K562 (cell line): ENCODE data around the gene TGFA. TPM values are rescaled to one million over a fixed set of nuclear protein-coding genes. Genes with fewer than 3 reads are reported as not detected.

Source experiments
- ATAC-seq: fragments of 200-7000 bp; cut with Tn5 transposase; 3 replicates; pipeline ENCODE4 v1.9.1; 2020; ENCODE audit warnings: moderate library complexity
- BruUV-seq: library from RNA; stranded (reverse); fragments of 400-500 nt; replicated peaks from 2 replicates; lab custom pipeline; 2021; lab: Mats Ljungman, UMichigan
- CTCF ChIA-PET: fragments of 300-600 bp; formaldehyde crosslinking; extraction: SDS; loops from one replicate; lab custom pipeline; 2021; ENCODE audit warnings: low intra/inter-chr PET ratio; lab: Yijun Ruan, JAX
- POLR2A ChIA-PET: fragments of 300-600, 350-650 bp; sonication (Branson Sonifier 250); formaldehyde crosslinking; extraction: SDS; loops from one replicate; lab custom pipeline; 2021; ENCODE audit warnings: antibody characterized with exemption, inconsistent platforms; lab: Yijun Ruan, JAX
- DNase-seq, 4 experiments: peaks; one replicate each; pipeline versions ENCODE4 v3.0.0 to v3.0.0-alpha.2; 2011 to 2018; ENCODE audit warnings: low spot score in 3 of 4, mixed read lengths in 3 of 4; ENCODE audit errors: extremely low read depth in 1 of 4
- FAIRE-seq: peaks from 2 replicates; lab custom pipeline; 2011; peaks lifted over from hg19 to GRCh38; lab: Jason Lieb, UNC
- H2AFZ ChIP-seq: 2 replicates; pipeline ENCODE4 v1.6.0; 2011; ENCODE audit warnings: low read depth, low read length, control low read depth, inconsistent platforms
- H3K27ac ChIP-seq: fragments of 200-600 bp; 3 replicates; pipeline ENCODE4 v1.8.0; 2011; ENCODE audit warnings: low read depth, mild to moderate bottlenecking, control low read depth, inconsistent platforms, low read length, moderate library complexity, mixed read lengths; ENCODE audit errors: extremely low read depth
- H3K27me3 ChIP-seq, 2 experiments: fragments of 300-600 bp in 1 of 2; 2 replicates in 1 of 2; 3 replicates in 1 of 2; pipeline versions ENCODE4 v1.6.0 to v1.8.0; 2011; ENCODE audit warnings: inconsistent platforms in 2 of 2, low read length in 2 of 2, mild to moderate bottlenecking in 1 of 2, mixed read lengths in 1 of 2, moderate library complexity in 1 of 2; ENCODE audit not compliant: control insufficient read depth in 2 of 2, insufficient read depth in 2 of 2
- H3K36me3 ChIP-seq: fragments of 300-600 bp; 3 replicates; pipeline ENCODE4 v1.8.0; 2011; ENCODE audit warnings: mild to moderate bottlenecking, low read length, inconsistent platforms; ENCODE audit not compliant: control insufficient read depth, insufficient read depth
- H3K4me1 ChIP-seq, 2 experiments: fragments of 200-600 bp in 1 of 2; replicated peaks in 1 of 2; 2 replicates in 1 of 2; 3 replicates in 1 of 2; pipeline versions ENCODE4 v1.5.1 to v1.8.0; 2011; ENCODE audit warnings: inconsistent platforms in 2 of 2, low read length in 2 of 2, mild to moderate bottlenecking in 1 of 2, mixed read lengths in 1 of 2, moderate library complexity in 1 of 2; ENCODE audit not compliant: control insufficient read depth in 2 of 2, insufficient read depth in 2 of 2
- H3K4me2 ChIP-seq: 2 replicates; pipeline ENCODE4 v1.6.1; 2011; ENCODE audit warnings: low read length, control low read depth, inconsistent platforms, mixed read lengths; ENCODE audit not compliant: insufficient read depth
- H3K4me3 ChIP-seq: fragments of 200-600 bp; sonication (generic), shearing (Covaris generic); 2 replicates; pipeline ENCODE4 v1.5.1; 2016; ENCODE audit warnings: control low read depth, inconsistent platforms
- H3K79me2 ChIP-seq: fragments of 200-600 bp; 3 replicates; pipeline ENCODE4 v1.8.0; 2011; ENCODE audit warnings: low read length, inconsistent platforms; ENCODE audit not compliant: control insufficient read depth, insufficient read depth
- H3K9ac ChIP-seq, 2 experiments: 2 replicates each; pipeline versions ENCODE4 v1.6.0 to v1.6.1; 2011; ENCODE audit warnings: low read depth in 2 of 2, low read length in 2 of 2, control low read depth in 1 of 2, inconsistent platforms in 1 of 2, mild to moderate bottlenecking in 1 of 2, mixed read lengths in 1 of 2; ENCODE audit not compliant: insufficient read depth in 1 of 2
- H3K9me1 ChIP-seq: one replicate; pipeline ENCODE4 v1.6.0; 2011; ENCODE audit warnings: inconsistent platforms, mild to moderate bottlenecking, low read length, moderate library complexity; ENCODE audit not compliant: control insufficient read depth, insufficient read depth
- H3K9me3 ChIP-seq: replicated peaks from 2 replicates; pipeline ENCODE4 v1.5.1; 2011; ENCODE audit warnings: low read depth, low read length, inconsistent platforms; ENCODE audit not compliant: control insufficient read depth, insufficient read depth
- H4K20me1 ChIP-seq: replicated peaks from 2 replicates; pipeline ENCODE4 v1.6.1; 2011; ENCODE audit warnings: low read length, inconsistent platforms, mixed read lengths; ENCODE audit not compliant: control insufficient read depth, insufficient read depth
- BCLAF1 ChIP-seq, 2 experiments: fragments of 450-650 bp in 1 of 2; IDR thresholded peaks; 2 replicates each; pipeline ENCODE4 v1.6.1; 2011 to 2017; ENCODE audit warnings: low read depth in 2 of 2, antibody characterized with exemption in 1 of 2, borderline replicate concordance in 1 of 2, low read length in 1 of 2, mild to moderate bottlenecking in 1 of 2, mixed read lengths in 1 of 2; ENCODE audit not compliant: control insufficient read depth in 1 of 2
- ERF ChIP-seq: fragments of 450-650 bp; formaldehyde crosslinking; IDR thresholded peaks from 2 replicates; pipeline ENCODE4 v1.4.0; 2020; ENCODE audit warnings: mild to moderate bottlenecking, mixed read lengths
- ETS2 ChIP-seq: IDR thresholded peaks from 2 replicates; pipeline ENCODE4 v1.6.1; 2016; ENCODE audit warnings: borderline replicate concordance, missing genetic modification characterization, mild to moderate bottlenecking, moderate library complexity, missing compliant biosample characterization; ENCODE audit not compliant: poor library complexity, severe bottlenecking
- FOXA1 ChIP-seq: fragments of 450-650 bp; IDR thresholded peaks from 2 replicates; pipeline ENCODE4 v1.6.1; 2016; ENCODE audit warnings: mild to moderate bottlenecking, borderline replicate concordance
- KLF16 ChIP-seq: IDR thresholded peaks from 2 replicates; pipeline ENCODE4 v1.6.1; 2016; ENCODE audit warnings: antibody characterized with exemption
- POU5F1 ChIP-seq: fragments of 150-350 bp; IDR thresholded peaks from 2 replicates; pipeline ENCODE4 v1.6.1; 2014; ENCODE audit warnings: borderline replicate concordance, low read length, low read depth, mild to moderate bottlenecking; ENCODE audit not compliant: partially characterized antibody
- TEAD4 ChIP-seq, 2 experiments: sonication (generic) in 1 of 2; formaldehyde crosslinking in 1 of 2; IDR thresholded peaks; 2 replicates each; pipeline versions ENCODE4 v1.6.1 to v1.8.0; 2012 to 2022; ENCODE audit warnings: borderline replicate concordance in 1 of 2, inconsistent platforms in 1 of 2, low read length in 1 of 2, mild to moderate bottlenecking in 1 of 2, missing genetic modification reagents in 1 of 2
- ZBTB1 ChIP-seq: sonication (generic); formaldehyde crosslinking; IDR thresholded peaks from 2 replicates; pipeline ENCODE4 v1.8.1; 2023; ENCODE audit warnings: missing genetic modification reagents, low read depth, mild to moderate bottlenecking, borderline replicate concordance
- ZEB2 ChIP-seq: fragments of 450-650 bp; IDR thresholded peaks from 2 replicates; pipeline ENCODE4 v1.6.1; 2016
- ZNF146 ChIP-seq: IDR thresholded peaks from one replicate; pipeline ENCODE4 v1.6.1; 2018; ENCODE audit warnings: missing compliant biosample characterization; ENCODE audit not compliant: unreplicated experiment
- ZNF398 ChIP-seq: fragments of 250-450 bp; sonication (Bioruptor Pico); IDR thresholded peaks from 2 replicates; pipeline ENCODE4 v1.8.0; 2021; ENCODE audit warnings: moderate library complexity, mild to moderate bottlenecking, inconsistent platforms
- ZNF740 ChIP-seq, 3 experiments: fragments of 200-800 bp in 1 of 3; sonication (Bioruptor generic) in 1 of 3; sonication (generic) in 1 of 3; formaldehyde crosslinking in 1 of 3; IDR thresholded peaks; 2 replicates each; pipeline versions ENCODE4 v1.6.1 to v1.8.0; 2016 to 2022; ENCODE audit warnings: mild to moderate bottlenecking in 2 of 3, missing compliant biosample characterization in 2 of 3, missing genetic modification characterization in 2 of 3, missing genetic modification reagents in 1 of 3
- ZNF780A ChIP-seq: fragments of 250-450 bp; sonication (Bioruptor Pico); IDR thresholded peaks from 2 replicates; pipeline ENCODE4 v1.5.0; 2021; ENCODE audit warnings: mild to moderate bottlenecking
- WGBS: fragments of 100-300 bp; shearing (Covaris generic); methylation state at CpG from one replicate; pipeline ENCODE4 v1.1.6; 2016; ENCODE audit warnings: low coverage, mixed read lengths; ENCODE audit not compliant: insufficient coverage; ENCODE audit errors: missing lambda C conversion rate; 5-methylcytosine and 5-hydroxymethylcytosine counted together
- in situ Hi-C: fragments of 300-500 bp; cut with MboI; formaldehyde crosslinking; loops from 4 replicates; pipeline ENCODE4 v1.15.0; 2018; ENCODE audit warnings: inconsistent platforms, mixed read lengths
- intact Hi-C: fragments of 100-400 bp; cut with micrococcal nuclease; formaldehyde crosslinking; loops from 2 replicates; pipeline ENCODE4 v1.14.2; 2022
- polyA plus RNA-seq, 8 experiments: library from polyadenylated mRNA; depleted of rRNA in 4 of 8; stranded (reverse) in 5 of 8; unstranded in 3 of 8; fragments of >200 nt; fragmentation: Nextera tagmentation in 2 of 8; fragmentation: Illumina TruSeq in 1 of 8; extraction: Ambion mirVana in 2 of 8; extraction: Trizol in 1 of 8; gene quantifications; 2 replicates each; pipeline versions ENCODE4 v1.2.1 to v1.2.3, GENCODE V29; 2011 to 2014; ENCODE audit warnings: inconsistent platforms in 1 of 8, missing spikeins in 1 of 8
- total RNA-seq, 7 experiments: library from RNA; depleted of rRNA in 6 of 7; stranded (reverse); fragments of >200 nt in 6 of 7; fragmentation: Illumina TruSeq in 2 of 7; extraction: Trizol in 2 of 7; gene quantifications; 2 replicates each; pipeline versions ENCODE4 v1.2.1 to v1.2.3, GENCODE V29; 2011 to 2021; ENCODE audit warnings: low replicate concordance in 1 of 7

TGFA gene
- total and polyA plus RNA-seq, 9 of the 15 experiments (the other 6 are each of a cell fraction or from before 2014, with no cell fraction given): not detected

- no peak for TF ChIP-seq ZNF398 (CRISPR knock-in tag)
These were observed 24.0 kb downstream of the TGFA start (continued) for GRCh38 chr2:70529610-70530009.

- DNase-seq (no peak), ATAC-seq (no peak), FAIRE-seq (no peak)
- H3K4me3 ChIP-seq: no peak overlapping the region
- ChIA-PET CTCF (no interaction called here), POLR2A (interaction anchor here (0.6 to 0.8 kb wide), 2 partner anchors 15 to 114 kb away, joined by 3 read pairs; no protein-coding TSS in a partner anchor)
- no peak overlapping the region for H3K27ac ChIP-seq
- no peak overlapping the region for H3K9ac ChIP-seq
- H3K79me2 ChIP-seq: no peaks in the 10 kb centered on the region
- no peaks in the 10 kb centered on the region for H3K9me3 ChIP-seq
- H3K36me3 ChIP-seq: no peaks in the 10 kb centered on the region
- no peaks in the 10 kb centered on the region for H3K4me1 ChIP-seq
- H4K20me1 ChIP-seq: 0 out of 2 replicates have a peak, but pooled peaks cover 4% of the 10 kb centered on the region
- no peaks in the 10 kb centered on the region for H3K9me1 ChIP-seq
- peaks cover 2 to 23% of the 10 kb centered on the region in 2 experiments; a peak in 2 of 5 replicates for H3K27me3 ChIP-seq
- intact Hi-C loops (no loop called here), in situ Hi-C loops (no loop called here)
- no peak overlapping the region for H2AFZ ChIP-seq
- no peak overlapping the region for H3K4me2 ChIP-seq
- 0% methylated on average over 3 of the region's 3 CpGs for WGBS
- BruUV-seq: no TSS peak
- TF ChIP-seq BCLAF1 (IDR thresholded peaks at IDR 0.05; ENCODE audit: borderline replicate concordance in 1 of 2, control insufficient read depth in 1 of 2, low read depth in 2 of 2, low read length in 1 of 2): no peak
- no peak for TF ChIP-seq ZNF146 (CRISPR knock-in tag)
- no peak for TF ChIP-seq ETS2 (tag)
- no peak for TF ChIP-seq ZNF740 (CRISPR knock-in tag; IDR thresholded peaks at IDR 0.05)
- no peak for TF ChIP-seq ZNF740 (tag; IDR thresholded peaks at IDR 0.05)
- no peak for TF ChIP-seq ZEB2
- no peak for TF ChIP-seq FOXA1
- no peak for TF ChIP-seq POU5F1
- TF ChIP-seq TEAD4 (IDR thresholded peaks at IDR 0.05; ENCODE audit: low read length): no peak
- TF ChIP-seq TEAD4 (CRISPR knock-in tag; IDR thresholded peaks at IDR 0.05; ENCODE audit: borderline replicate concordance): no peak
- no peak for TF ChIP-seq KLF16
- TF ChIP-seq ZBTB1 (CRISPR knock-in tag): no peak
- no peak for TF ChIP-seq ERF (CRISPR knock-in tag)
- no peak for TF ChIP-seq ZNF780A (CRISPR knock-in tag)
These were observed 24.7 kb downstream of the TGFA start for GRCh38 chr2:70528929-70529328.
